H1 (cell line): ENCODE data around the gene ZNRF3. TPM values are rescaled to one million over a fixed set of nuclear protein-coding genes. Genes with fewer than 3 reads are reported as not detected.

Experiments used
- CTCF ChIA-PET: fragments of 300-600 bp; sonication (Branson Sonifier 250); formaldehyde crosslinking; loops from one replicate; lab custom pipeline; 2021; ENCODE audit not compliant: partially characterized antibody; lab: Charles Lee
- POLR2A ChIA-PET: fragments of 300-600 bp; sonication (Branson Sonifier 250); formaldehyde crosslinking; loops from one replicate; lab custom pipeline; 2021; ENCODE audit warnings: inconsistent platforms; ENCODE audit not compliant: partially characterized antibody; lab: Charles Lee
- DNase-seq, 2 experiments: peaks; one replicate each; pipeline versions ENCODE4 v3.0.0 to v3.0.0-alpha.2; 2010 to 2022; ENCODE audit warnings: low spot score in 2 of 2, low read depth in 1 of 2, mixed read lengths in 1 of 2
- FAIRE-seq: peaks from 2 replicates; lab custom pipeline; 2011; peaks lifted over from hg19 to GRCh38; lab: Jason Lieb, UNC
- H2AFZ ChIP-seq: 2 replicates; pipeline ENCODE4 v1.8.1; 2012; ENCODE audit warnings: low read length, inconsistent platforms
- H2AK5ac ChIP-seq: 2 replicates; pipeline ENCODE4 v1.6.1; 2013; ENCODE audit warnings: low read depth, low read length
- H2BK120ac ChIP-seq: replicated peaks from 2 replicates; pipeline ENCODE3; 2013; ENCODE audit warnings: low read depth, low read length, inconsistent platforms
- H2BK12ac ChIP-seq: 2 replicates; pipeline ENCODE4 v1.6.1; 2013; ENCODE audit warnings: low read depth, low read length
- H2BK15ac ChIP-seq: 2 replicates; pipeline ENCODE4 v1.6.1; 2013; ENCODE audit warnings: low read length
- H2BK20ac ChIP-seq: 2 replicates; pipeline ENCODE4 v1.6.1; 2013; ENCODE audit warnings: low read length
- H2BK5ac ChIP-seq: 2 replicates; pipeline ENCODE4 v1.6.1; 2013; ENCODE audit warnings: low read depth, low read length
- H3K14ac ChIP-seq: 2 replicates; pipeline ENCODE4 v1.6.1; 2013; ENCODE audit warnings: inconsistent platforms; ENCODE audit not compliant: insufficient read length
- H3K18ac ChIP-seq: 2 replicates; pipeline ENCODE4 v1.6.1; 2013; ENCODE audit warnings: low read length; ENCODE audit errors: extremely low read depth
- H3K23ac ChIP-seq: 2 replicates; pipeline ENCODE4 v1.6.1; 2013; ENCODE audit warnings: inconsistent platforms; ENCODE audit not compliant: insufficient read length
- H3K23me2 ChIP-seq: 2 replicates; pipeline ENCODE4 v1.6.1; 2013; ENCODE audit warnings: low read depth, low read length
- H3K27ac ChIP-seq: 2 replicates; pipeline ENCODE4 v1.6.1; 2011; ENCODE audit warnings: low read depth, low read length, inconsistent platforms
- H3K27me3 ChIP-seq, 4 experiments: replicated peaks in 1 of 4; 1 replicate in 1 of 4; 2 replicates in 3 of 4; pipeline versions ENCODE4 v1.6.1 to v1.8.1; 2011 to 2013; ENCODE audit warnings: low read length in 3 of 4, mild to moderate bottlenecking in 3 of 4, inconsistent platforms in 2 of 4, mixed read lengths in 2 of 4, moderate library complexity in 1 of 4; ENCODE audit not compliant: control insufficient read depth in 3 of 4, insufficient read depth in 3 of 4; ENCODE audit errors: extremely low read depth in 1 of 4
- H3K36me3 ChIP-seq, 4 experiments: 2 replicates each; pipeline versions ENCODE4 v1.6.1 to v1.8.1; 2011 to 2013; ENCODE audit warnings: mild to moderate bottlenecking in 4 of 4, low read length in 3 of 4, moderate library complexity in 2 of 4, control low read depth in 1 of 4, inconsistent platforms in 1 of 4; ENCODE audit not compliant: insufficient read depth in 4 of 4, control insufficient read depth in 2 of 4
- H3K4ac ChIP-seq: replicated peaks from 2 replicates; pipeline ENCODE3; 2013; ENCODE audit warnings: low read length, low read depth, mixed read lengths, inconsistent platforms; ENCODE audit not compliant: insufficient read length
- H3K4me1 ChIP-seq, 4 experiments: replicated peaks in 1 of 4; 1 replicate in 1 of 4; 2 replicates in 3 of 4; pipeline versions ENCODE4 v1.6.1 to v1.8.1; 2011 to 2013; ENCODE audit warnings: low read length in 3 of 4, inconsistent platforms in 2 of 4, mixed read lengths in 1 of 4; ENCODE audit not compliant: insufficient read depth in 4 of 4, control insufficient read depth in 3 of 4
- H3K4me2 ChIP-seq, 2 experiments: 2 replicates each; pipeline versions ENCODE4 v1.6.1 to v1.8.1; 2011 to 2013; ENCODE audit warnings: low read depth in 2 of 2, low read length in 2 of 2, control low read depth in 1 of 2, inconsistent platforms in 1 of 2, mild to moderate bottlenecking in 1 of 2; ENCODE audit not compliant: insufficient read depth in 1 of 2
- H3K4me3 ChIP-seq, 4 experiments: fragments of 200-600, 300-600 bp in 1 of 4; sonication (generic), shearing (Covaris generic), sonication (Bioruptor Twin) in 1 of 4; 2 replicates each; pipeline versions ENCODE4 v1.5.1 to v1.8.1; 2011 to 2016; ENCODE audit warnings: low read length in 4 of 4, low read depth in 3 of 4, control low read depth in 2 of 4, inconsistent platforms in 2 of 4, mild to moderate bottlenecking in 2 of 4, mixed read lengths in 1 of 4, moderate library complexity in 1 of 4; ENCODE audit not compliant: insufficient read depth in 2 of 4; ENCODE audit errors: extremely low read depth in 1 of 4
- H3K56ac ChIP-seq: replicated peaks from 2 replicates; pipeline ENCODE3; 2013; ENCODE audit warnings: low read depth, mild to moderate bottlenecking, mixed read lengths, low read length, inconsistent platforms; ENCODE audit not compliant: insufficient read length
- H3K79me1 ChIP-seq: 2 replicates; pipeline ENCODE4 v1.6.1; 2013; ENCODE audit warnings: low read depth, low read length, control low read depth
- H3K79me2 ChIP-seq, 2 experiments: 2 replicates each; pipeline versions ENCODE4 v1.6.1 to v1.8.1; 2012 to 2013; ENCODE audit warnings: low read length in 2 of 2, mild to moderate bottlenecking in 2 of 2, inconsistent platforms in 1 of 2; ENCODE audit not compliant: insufficient read depth in 2 of 2, control insufficient read depth in 1 of 2
- H3K9ac ChIP-seq, 4 experiments: replicated peaks in 1 of 4; 1 replicate in 1 of 4; 2 replicates in 3 of 4; pipeline versions ENCODE4 v1.6.1 to v1.8.1; 2011 to 2013; ENCODE audit warnings: low read depth in 3 of 4, low read length in 3 of 4, control low read depth in 2 of 4, mild to moderate bottlenecking in 2 of 4, moderate library complexity in 2 of 4, inconsistent platforms in 1 of 4; ENCODE audit errors: extremely low read depth in 1 of 4
- H3K9me3 ChIP-seq, 2 experiments: 2 replicates each; pipeline versions ENCODE4 v1.6.1 to v1.8.1; 2012 to 2013; ENCODE audit warnings: mild to moderate bottlenecking in 2 of 2, moderate library complexity in 2 of 2, control low read depth in 1 of 2, inconsistent platforms in 1 of 2, low read depth in 1 of 2, low read length in 1 of 2, mixed read lengths in 1 of 2; ENCODE audit not compliant: insufficient read depth in 2 of 2
- H4K20me1 ChIP-seq, 2 experiments: replicated peaks in 1 of 2; 2 replicates each; pipeline versions ENCODE3 to v1.8.1; 2011 to 2013; ENCODE audit warnings: inconsistent platforms in 2 of 2, low read length in 2 of 2, mild to moderate bottlenecking in 1 of 2; ENCODE audit not compliant: insufficient read depth in 2 of 2, control insufficient read depth in 1 of 2
- H4K5ac ChIP-seq: 2 replicates; pipeline ENCODE4 v1.6.1; 2013; ENCODE audit warnings: low read length, low read depth, mixed read lengths, inconsistent platforms; ENCODE audit not compliant: insufficient read length
- H4K8ac ChIP-seq: 2 replicates; pipeline ENCODE4 v1.8.0; 2013; ENCODE audit warnings: mild to moderate bottlenecking, moderate library complexity, low read length, inconsistent platforms; ENCODE audit not compliant: insufficient read depth; ENCODE audit errors: extremely low read depth
- H4K91ac ChIP-seq: replicated peaks from 2 replicates; pipeline ENCODE3; 2013; ENCODE audit warnings: low read length, mixed read lengths, inconsistent platforms; ENCODE audit not compliant: insufficient read length
- CHD1 ChIP-seq: IDR thresholded peaks from 2 replicates; pipeline ENCODE4 v1.6.1; 2012; ENCODE audit warnings: low read depth, low read length, improper control_type of control experiment
- KDM5A ChIP-seq: fragments of 200-600 bp; IDR thresholded peaks from 2 replicates; pipeline ENCODE4 v1.7.1; 2012; ENCODE audit warnings: mild to moderate bottlenecking, low read length, inconsistent platforms, mixed read lengths
- WGBS, 2 experiments: shearing (Covaris generic) in 1 of 2; methylation state at CpG; one replicate each; pipeline versions ENCODE4 v1.1.6 to v1.1.7; 2013 to 2015; ENCODE audit warnings: low lambda C conversion rate in 2 of 2, mixed read lengths in 2 of 2, inconsistent platforms in 1 of 2, low coverage in 1 of 2, missing lambda C conversion rate in 1 of 2; ENCODE audit not compliant: insufficient replicate concordance in 2 of 2, insufficient coverage in 1 of 2, insufficient read length in 1 of 2; ENCODE audit errors: extremely low coverage in 1 of 2, missing lambda C conversion rate in 1 of 2; 5-methylcytosine and 5-hydroxymethylcytosine counted together
- polyA plus RNA-seq, 7 experiments: library from polyadenylated mRNA; depleted of rRNA in 3 of 7; stranded (reverse) in 5 of 7; unstranded in 2 of 7; fragments of >200 nt in 5 of 7; fragments of 200-250 nt in 2 of 7; gene quantifications; 1 replicate in 5 of 7; 2 replicates in 1 of 7; 4 replicates in 1 of 7; pipeline versions ENCODE4 v1.2.1 to v1.2.3, GENCODE V29; 2011 to 2013; ENCODE audit warnings: missing spikeins in 2 of 7, mixed read lengths in 2 of 7
- total RNA-seq: library from RNA; stranded (reverse); fragmentation: NEBNext Ultra II Directional; extraction: Animal tissue kit (Norgen Biotek cat#: 25700); gene quantifications from 2 replicates; pipeline ENCODE4 v1.2.1, GENCODE V29; 2021

ZNRF3 gene
- total and polyA plus RNA-seq, 2 of the 8 experiments (the other 6 are each of a cell fraction or from before 2014, with no cell fraction given): 14.1 to 21.7 TPM

- Histone ChIP-seq H2BK15ac (no peak overlapping the region), H3K4me3 (no peak overlapping the region), H3K18ac (no peak overlapping the region), H3K79me2 (no peaks in the 10 kb centered on the region), H3K56ac (no peak overlapping the region), H4K91ac (no peak overlapping the region), H3K4ac (no peak overlapping the region), H3K36me3 (no peaks in the 10 kb centered on the region), H3K9me3 (no peaks in the 10 kb centered on the region), H3K23ac (no peak overlapping the region), H3K23me2 (no peaks in the 10 kb centered on the region), H4K5ac (no peak overlapping the region), H3K4me2 (no peak overlapping the region), H3K14ac (no peak overlapping the region), H2BK20ac (no peak overlapping the region), H3K4me1 (no peaks in the 10 kb centered on the region), H2BK120ac (no peak overlapping the region), H2BK5ac (no peak overlapping the region), H2BK12ac (no peak overlapping the region), H3K27me3 (no peaks in the 10 kb centered on the region; a peak in 1 of 7 replicates), H3K9ac (no peak overlapping the region), H2AFZ (no peak overlapping the region), H2AK5ac (no peak overlapping the region), H3K79me1 (no peaks in the 10 kb centered on the region), H4K8ac (no peak overlapping the region), H3K27ac (no peak overlapping the region), H4K20me1 (no peaks in the 10 kb centered on the region)
- DNase-seq (no peak), FAIRE-seq (no peak)
- WGBS, 2 experiments: 90% methylated on average over 5 of the region's 5 CpGs; no CpG with 5 or more reads in 1 of the 2 experiments
- CTCF ChIA-PET: interaction anchor here (0.6 to 1.4 kb wide), 2 partner anchors 12 to 542 kb away, joined by 3 read pairs; no protein-coding TSS in a partner anchor
- POLR2A ChIA-PET: no interaction called here
- TF ChIP-seq CHD1 (no peak), KDM5A (no peak)
These were observed 42.3 kb upstream of the ZNRF3 start for GRCh38 chr22:28841111-28841510.
